GM18868 (cell line): ENCODE results near the gene SACS.
A peak's percentile ranks its signal among the peaks of the same experiment; 100 is the strongest.

ENCODE experiments used
- ATAC-seq: cut with Tn5 transposase; IDR thresholded peaks from one replicate; pipeline ENCODE4 v1.9.1; 2021; ENCODE audit warnings: mild to moderate bottlenecking, moderate library complexity; ENCODE audit not compliant: unreplicated experiment

SACS gene

GRCh38 chr13:23365652-23366051, 67.8 kb downstream of the SACS start:
- no peak for ATAC-seq

GRCh38 chr13:23359882-23360281, 73.6 kb downstream of the SACS start:
- no peak for ATAC-seq

GRCh38 chr13:23357349-23357748, 76.2 kb downstream of the SACS start:
- no peak for ATAC-seq

- no peak for ATAC-seq
These were observed 77.1 kb downstream of the SACS start for GRCh38 chr13:23356368-23356767.

GRCh38 chr13:23354520-23354919, 79.0 kb downstream of the SACS start:
- no peak for ATAC-seq

- ATAC-seq = no peak
These were observed 81.3 kb downstream of the SACS start for GRCh38 chr13:23352161-23352560.

GRCh38 chr13:23350009-23350408, 83.5 kb downstream of the SACS start:
- ATAC-seq = no peak

- ATAC-seq = no peak
These were observed 84.2 kb downstream of the SACS start for GRCh38 chr13:23349161-23349897.

- ATAC-seq = no peak
These were observed 85.0 kb downstream of the SACS start for GRCh38 chr13:23348262-23349127.

- no peak for ATAC-seq
These were observed 85.9 kb downstream of the SACS start for GRCh38 chr13:23347601-23348000.

GRCh38 chr13:23344931-23345595, 88.4 kb downstream of the SACS start:
- no peak for ATAC-seq

GRCh38 chr13:23339225-23339624, 94.3 kb downstream of the SACS start:
- no peak for ATAC-seq

GRCh38 chr13:23330356-23330755, 103.1 kb downstream of the SACS start:
- no peak for ATAC-seq

GRCh38 chr13:23325191-23325590, 108.3 kb downstream of the SACS start:
- ATAC-seq = peak; percentile 58

GRCh38 chr13:23323946-23324709, 109.4 kb downstream of the SACS start:
- no peak for ATAC-seq

- ATAC-seq = peak; percentile 25
These were observed 110.9 kb downstream of the SACS start for GRCh38 chr13:23322353-23323336.

- ATAC-seq = peak; percentile 72
These were observed 111.8 kb downstream of the SACS start for GRCh38 chr13:23321535-23322241.

GRCh38 chr13:23320926-23321534, 112.5 kb downstream of the SACS start:
- ATAC-seq = no peak

GRCh38 chr13:23319883-23320224, 113.6 kb downstream of the SACS start:
- ATAC-seq = no peak
